Fibroblast of lung (primary cell): ENCODE data around the gene ADAMTS19. TPM values are rescaled to one million over a fixed set of nuclear protein-coding genes. Genes with fewer than 3 reads are reported as not detected.
A peak's percentile ranks its signal among the peaks of the same experiment; 100 is the strongest.

Experiments
- DNase-seq, 2 donors: peaks; one replicate each; pipeline versions ENCODE4 v3.0.0 to v3.0.0-alpha.2; 2010; ENCODE audit warnings: low read depth in 2 of 2
- H2AFZ ChIP-seq: 2 replicates; pipeline ENCODE4 v1.5.1; 2012; ENCODE audit warnings: low read length, control low read depth, inconsistent platforms
- H3K27ac ChIP-seq: 2 replicates; pipeline ENCODE4 v1.5.1; 2011; ENCODE audit warnings: low read length, control low read depth; ENCODE audit not compliant: insufficient read depth
- H3K27me3 ChIP-seq: 2 replicates; pipeline ENCODE4 v1.5.1; 2011; ENCODE audit warnings: mild to moderate bottlenecking, low read length; ENCODE audit not compliant: control insufficient read depth, insufficient read depth
- H3K36me3 ChIP-seq: 2 replicates; pipeline ENCODE4 v1.5.1; 2011; ENCODE audit warnings: low read length; ENCODE audit not compliant: control insufficient read depth, insufficient read depth
- H3K4me1 ChIP-seq: 2 replicates; pipeline ENCODE4 v1.5.1; 2011; ENCODE audit warnings: low read length; ENCODE audit not compliant: control insufficient read depth, insufficient read depth; ENCODE audit errors: extremely low read depth
- H3K4me2 ChIP-seq: 2 replicates; pipeline ENCODE4 v1.5.1; 2011; ENCODE audit warnings: low read length, control low read depth; ENCODE audit not compliant: insufficient read depth; ENCODE audit errors: extremely low read depth
- H3K4me3 ChIP-seq, 4 experiments: fragments of 200-600 bp in 1 of 4; sonication (generic) in 1 of 4; replicated peaks in 1 of 4; 2 replicates each; pipeline ENCODE4 v1.5.1; 2011 to 2016; ENCODE audit warnings: low read length in 4 of 4, low read depth in 3 of 4, mild to moderate bottlenecking in 3 of 4, control low read depth in 2 of 4, inconsistent platforms in 1 of 4, mixed read lengths in 1 of 4; ENCODE audit not compliant: insufficient read depth in 1 of 4; ENCODE audit errors: control extremely low read depth in 1 of 4
- H3K79me2 ChIP-seq: 2 replicates; pipeline ENCODE4 v1.5.1; 2012; ENCODE audit warnings: mild to moderate bottlenecking, low read length, inconsistent platforms; ENCODE audit not compliant: control insufficient read depth, insufficient read depth
- H3K9ac ChIP-seq: 2 replicates; pipeline ENCODE4 v1.5.1; 2011; ENCODE audit warnings: mild to moderate bottlenecking, low read length, control low read depth; ENCODE audit not compliant: insufficient read depth
- H3K9me3 ChIP-seq: 2 replicates; pipeline ENCODE4 v1.5.1; 2012; ENCODE audit warnings: low read depth, low read length; ENCODE audit not compliant: control insufficient read depth, insufficient read depth
- H4K20me1 ChIP-seq: 2 replicates; pipeline ENCODE4 v1.5.1; 2011; ENCODE audit warnings: low read length; ENCODE audit not compliant: control insufficient read depth, insufficient read depth; ENCODE audit errors: extremely low read depth
- EZH2 ChIP-seq: IDR thresholded peaks from 2 replicates; pipeline ENCODE4 v1.5.1; 2012; ENCODE audit warnings: low read length, control low read depth, mild to moderate bottlenecking; ENCODE audit errors: missing control alignments
- polyA plus RNA-seq, 2 donors: library from polyadenylated mRNA; depleted of rRNA in 1 of 2; stranded (reverse) in 1 of 2; unstranded in 1 of 2; fragments of >200 nt; gene quantifications; 2 replicates each; pipeline ENCODE4 v1.2.1, GENCODE V29; 2011 to 2012; ENCODE audit warnings: missing spikeins in 1 of 2
- total RNA-seq: library from RNA; depleted of rRNA; stranded (reverse); fragments of >200 nt; gene quantifications from 2 replicates; pipeline ENCODE4 v1.2.1, GENCODE V29; 2014
- TF ChIP-seq, protein P1 (sequence below), 2 donors: IDR thresholded peaks in 1 of 2; conservative IDR thresholded peaks in 1 of 2; 1 replicate in 1 of 2; 2 replicates in 1 of 2; pipeline ENCODE4 v1.5.1; 2011 to 2012; ENCODE audit warnings: low read length in 2 of 2, control low read depth in 1 of 2, inconsistent platforms in 1 of 2, low read depth in 1 of 2, mild to moderate bottlenecking in 1 of 2

ADAMTS19 gene
- total and polyA plus RNA-seq, 2 donors (not counting 1 experiment from before 2014, with no cell fraction given), result 0.09 to 0.33 TPM

DNA sequence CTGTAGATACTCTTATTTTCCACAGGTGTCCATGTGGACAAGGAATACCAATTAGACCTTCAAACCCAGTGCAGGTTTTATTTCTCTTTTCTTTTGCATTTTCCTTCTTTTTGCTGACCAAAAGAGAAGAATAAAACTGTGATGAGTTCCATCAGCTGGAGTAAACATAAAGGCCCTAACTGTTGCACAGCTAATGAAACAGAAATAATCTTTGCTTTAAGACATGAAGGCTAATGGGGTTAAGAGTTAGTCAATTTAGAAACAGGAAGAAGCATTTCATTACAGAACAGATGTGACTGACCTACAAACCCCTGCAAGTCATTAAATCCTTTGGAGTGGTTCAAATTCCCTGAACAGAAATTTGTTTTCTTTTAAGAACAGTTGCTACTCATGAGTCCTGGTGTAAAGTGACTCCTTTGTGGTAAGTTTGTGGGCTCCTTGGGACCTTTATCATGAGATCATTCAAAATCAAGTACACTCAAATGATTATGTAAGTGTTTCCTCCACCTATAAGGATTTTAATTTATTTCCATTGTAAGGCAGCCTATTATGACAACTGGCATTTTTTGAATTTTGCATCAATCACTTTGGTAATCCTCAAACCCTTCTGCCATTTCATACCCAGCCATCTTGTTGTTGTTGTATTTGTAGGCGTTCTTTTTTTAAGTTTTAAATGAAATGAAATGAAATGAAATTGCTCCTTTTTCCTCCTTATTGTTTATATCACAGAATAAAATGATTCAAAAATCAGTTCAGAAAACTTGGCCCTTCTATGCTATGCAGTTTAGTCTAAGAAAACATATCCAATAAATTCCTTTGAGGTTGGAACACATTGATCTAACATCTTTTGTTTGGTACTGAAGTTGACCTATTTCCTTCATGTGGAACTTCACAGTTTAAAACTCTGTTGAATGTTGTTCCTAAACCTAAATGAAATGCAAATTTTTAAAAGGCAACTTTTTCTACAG lies 289.1 kb downstream of the ADAMTS19 start:
- no peak for TF ChIP-seq EZH2
- TF ChIP-seq, protein P1, sequence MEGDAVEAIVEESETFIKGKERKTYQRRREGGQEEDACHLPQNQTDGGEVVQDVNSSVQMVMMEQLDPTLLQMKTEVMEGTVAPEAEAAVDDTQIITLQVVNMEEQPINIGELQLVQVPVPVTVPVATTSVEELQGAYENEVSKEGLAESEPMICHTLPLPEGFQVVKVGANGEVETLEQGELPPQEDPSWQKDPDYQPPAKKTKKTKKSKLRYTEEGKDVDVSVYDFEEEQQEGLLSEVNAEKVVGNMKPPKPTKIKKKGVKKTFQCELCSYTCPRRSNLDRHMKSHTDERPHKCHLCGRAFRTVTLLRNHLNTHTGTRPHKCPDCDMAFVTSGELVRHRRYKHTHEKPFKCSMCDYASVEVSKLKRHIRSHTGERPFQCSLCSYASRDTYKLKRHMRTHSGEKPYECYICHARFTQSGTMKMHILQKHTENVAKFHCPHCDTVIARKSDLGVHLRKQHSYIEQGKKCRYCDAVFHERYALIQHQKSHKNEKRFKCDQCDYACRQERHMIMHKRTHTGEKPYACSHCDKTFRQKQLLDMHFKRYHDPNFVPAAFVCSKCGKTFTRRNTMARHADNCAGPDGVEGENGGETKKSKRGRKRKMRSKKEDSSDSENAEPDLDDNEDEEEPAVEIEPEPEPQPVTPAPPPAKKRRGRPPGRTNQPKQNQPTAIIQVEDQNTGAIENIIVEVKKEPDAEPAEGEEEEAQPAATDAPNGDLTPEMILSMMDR (conservative IDR thresholded peaks at IDR 0.05 in 1 of 2, IDR thresholded peaks at IDR 0.05 in 1 of 2; ENCODE audit: low read depth in 1 of 2, low read length in 2 of 2), result no peak
- no peaks in the 10 kb centered on the region for H4K20me1 ChIP-seq
- H3K9ac ChIP-seq, result no peak overlapping the region
- no peaks in the 10 kb centered on the region for H3K4me1 ChIP-seq
- no peak overlapping the region for H3K4me3 ChIP-seq
- H3K9me3 ChIP-seq, result no peaks in the 10 kb centered on the region
- H3K27ac ChIP-seq, result no peak overlapping the region
- H2AFZ ChIP-seq, result no peak overlapping the region
- no peaks in the 10 kb centered on the region for H3K27me3 ChIP-seq
- peak in 1 of 2 donors; percentile 26 for DNase-seq
- H3K4me2 ChIP-seq, result no peak overlapping the region
- no peaks in the 10 kb centered on the region for H3K36me3 ChIP-seq
- no peaks in the 10 kb centered on the region for H3K79me2 ChIP-seq

DNA sequence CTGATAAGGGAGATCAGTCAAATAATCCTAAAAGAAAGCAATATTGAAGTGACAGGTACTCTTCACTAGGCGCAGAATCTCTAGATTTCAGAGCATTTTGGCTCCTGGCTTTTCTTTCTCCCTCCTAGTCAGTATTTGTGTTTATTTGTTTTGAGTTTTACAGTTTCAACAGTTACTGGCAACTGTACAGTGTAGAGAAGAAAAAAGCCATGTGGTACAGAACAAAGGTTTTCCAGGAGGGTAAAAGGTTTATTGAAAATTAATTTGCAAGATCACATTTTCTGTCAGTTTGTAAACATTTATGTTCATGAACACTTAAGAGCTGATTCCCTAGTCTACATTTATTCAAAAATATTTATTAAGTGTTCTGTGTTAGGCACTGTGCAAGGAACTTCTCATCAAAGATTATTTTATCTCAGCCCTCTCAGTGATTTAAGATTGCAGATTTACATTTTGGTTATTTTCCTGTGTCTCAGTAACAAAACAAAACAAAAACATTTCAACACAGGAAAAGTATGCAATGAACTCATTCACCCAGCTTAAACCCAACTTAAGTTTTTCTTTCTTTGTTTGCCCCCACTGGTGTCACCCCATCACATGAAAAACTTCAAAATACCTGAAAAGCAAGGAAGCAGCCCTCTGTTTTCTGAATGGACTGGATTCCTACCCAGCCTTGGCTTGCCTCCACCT lies 300.7 kb downstream of the ADAMTS19 start:
- Histone ChIP-seq H3K27ac (no peak overlapping the region), H3K79me2 (no peaks in the 10 kb centered on the region), H3K27me3 (no peaks in the 10 kb centered on the region), H3K4me1 (no peaks in the 10 kb centered on the region), H3K9me3 (no peaks in the 10 kb centered on the region), H2AFZ (no peak overlapping the region), H3K4me2 (no peak overlapping the region), H3K9ac (no peak overlapping the region), H3K4me3 (no peak overlapping the region), H3K36me3 (no peaks in the 10 kb centered on the region), H4K20me1 (no peaks in the 10 kb centered on the region)
- TF ChIP-seq, protein P1 (conservative IDR thresholded peaks at IDR 0.05 in 1 of 2, IDR thresholded peaks at IDR 0.05 in 1 of 2; ENCODE audit: low read depth in 1 of 2, low read length in 2 of 2), result no peak
- no peak for TF ChIP-seq EZH2
- no peak for DNase-seq

DNA sequence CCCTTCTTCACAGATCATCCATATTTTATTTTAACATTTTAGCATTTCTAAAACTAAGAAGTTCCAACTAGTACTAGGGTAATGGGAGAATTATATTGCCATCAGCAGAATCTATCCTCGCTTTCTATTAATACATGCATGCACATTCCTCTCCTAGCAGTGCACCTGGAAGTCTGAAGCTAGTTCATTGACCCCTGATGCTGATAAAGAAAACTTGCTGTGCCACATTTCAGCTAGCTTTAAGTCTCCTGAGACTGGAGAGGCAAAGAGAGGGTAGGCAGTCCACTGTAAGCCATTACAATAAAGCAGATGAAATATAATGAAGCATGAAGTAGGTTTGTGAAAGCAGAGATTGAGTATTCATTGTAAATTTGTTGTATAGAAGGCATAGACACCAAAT lies 303.6 kb downstream of the ADAMTS19 start:
- H3K36me3 ChIP-seq, result no peaks in the 10 kb centered on the region
- no peak overlapping the region for H2AFZ ChIP-seq
- H3K4me3 ChIP-seq, result no peak overlapping the region
- no peaks in the 10 kb centered on the region for H3K4me1 ChIP-seq
- TF ChIP-seq, protein P1 (conservative IDR thresholded peaks at IDR 0.05 in 1 of 2, IDR thresholded peaks at IDR 0.05 in 1 of 2; ENCODE audit: low read depth in 1 of 2, low read length in 2 of 2), result no peak
- TF ChIP-seq EZH2, result no peak
- H3K9me3 ChIP-seq, result no peaks in the 10 kb centered on the region
- DNase-seq, result no peak
- no peak overlapping the region for H3K9ac ChIP-seq
- H3K4me2 ChIP-seq, result no peak overlapping the region
- H3K27ac ChIP-seq, result no peak overlapping the region
- H3K27me3 ChIP-seq, result no peaks in the 10 kb centered on the region
- H4K20me1 ChIP-seq, result no peaks in the 10 kb centered on the region
- no peaks in the 10 kb centered on the region for H3K79me2 ChIP-seq
